GM23338 (cell line): ENCODE measurements around the gene MYH13.

Experiments used
- CREB1 ChIP-seq: fragments of 250-450 bp; sonication (Bioruptor Pico); IDR thresholded peaks from 2 replicates; pipeline ENCODE4 v1.5.0; 2020; ENCODE audit warnings: low read depth, mild to moderate bottlenecking, moderate library complexity
- ETS1 ChIP-seq: IDR thresholded peaks from 2 replicates; pipeline ENCODE4 v1.6.1; 2016; ENCODE audit warnings: antibody characterized with exemption
- EZH2 ChIP-seq: fragments of 200-600 bp; sonication (generic); IDR thresholded peaks from one replicate; pipeline ENCODE4 v1.8.0; 2017; ENCODE audit warnings: antibody characterized with exemption, mild to moderate bottlenecking, low read depth; ENCODE audit not compliant: unreplicated experiment
- EZH2phosphoT487 ChIP-seq: fragments of 200-600 bp; sonication (generic); IDR thresholded peaks from one replicate; pipeline ENCODE4 v1.8.1; 2018; ENCODE audit warnings: antibody characterized with exemption; ENCODE audit not compliant: unreplicated experiment
- JUNB ChIP-seq: IDR thresholded peaks from one replicate; pipeline ENCODE4 v1.6.1; 2016; ENCODE audit warnings: antibody characterized with exemption; ENCODE audit not compliant: unreplicated experiment
- NANOG ChIP-seq: IDR thresholded peaks from 2 replicates; pipeline ENCODE4 v1.6.1; 2016; ENCODE audit warnings: antibody characterized with exemption, borderline replicate concordance
- POLR2AphosphoS5 ChIP-seq: IDR thresholded peaks from 2 replicates; pipeline ENCODE4 v1.6.1; 2016; ENCODE audit warnings: antibody characterized with exemption, low read depth
- REST ChIP-seq: IDR thresholded peaks from one replicate; pipeline ENCODE4 v1.6.1; 2018; ENCODE audit warnings: antibody characterized with exemption; ENCODE audit not compliant: unreplicated experiment
- ZNF462 ChIP-seq: fragments of 250-450 bp; sonication (Bioruptor Pico); IDR thresholded peaks from 2 replicates; pipeline ENCODE4 v1.5.0; 2020; ENCODE audit warnings: mild to moderate bottlenecking, moderate library complexity
- TF ChIP-seq, protein P1 (sequence below), 2 experiments: fragments of 200-600 bp in 1 of 2; sonication (generic) in 1 of 2; conservative IDR thresholded peaks; 2 replicates each; pipeline versions ENCODE4 v1.5.1 to v1.6.1; 2016 to 2017; ENCODE audit warnings: antibody characterized with exemption in 2 of 2, low read depth in 2 of 2, mild to moderate bottlenecking in 2 of 2, moderate library complexity in 1 of 2

DNA sequence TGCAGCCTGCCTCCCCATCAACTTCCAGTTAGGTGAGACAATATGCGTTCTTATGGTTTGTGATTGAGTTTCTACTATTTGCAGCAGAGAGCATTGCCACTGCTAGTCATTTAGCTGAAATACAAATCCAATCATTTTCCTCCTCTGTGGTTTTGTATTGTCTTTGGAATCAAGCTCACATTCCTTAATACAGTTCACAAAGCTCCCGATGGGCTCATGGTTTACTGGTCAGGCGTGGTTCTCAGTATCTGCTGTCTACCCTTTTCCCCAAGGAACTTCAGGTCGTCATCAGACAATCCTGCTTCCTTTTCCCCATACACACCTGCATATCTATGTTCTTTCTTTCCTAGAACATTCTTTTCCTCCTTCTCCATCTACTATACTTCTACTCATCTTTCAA, 104.8 kb downstream of the MYH13 start:
- TF ChIP-seq ETS1 (no peak), EZH2 (no peak), REST (no peak), JUNB (no peak), ZNF462 (CRISPR knock-in tag) (no peak), POLR2AphosphoS5 (no peak), EZH2phosphoT487 (no peak), CREB1 (CRISPR knock-in tag) (no peak), NANOG (no peak)
- TF ChIP-seq, protein P1, sequence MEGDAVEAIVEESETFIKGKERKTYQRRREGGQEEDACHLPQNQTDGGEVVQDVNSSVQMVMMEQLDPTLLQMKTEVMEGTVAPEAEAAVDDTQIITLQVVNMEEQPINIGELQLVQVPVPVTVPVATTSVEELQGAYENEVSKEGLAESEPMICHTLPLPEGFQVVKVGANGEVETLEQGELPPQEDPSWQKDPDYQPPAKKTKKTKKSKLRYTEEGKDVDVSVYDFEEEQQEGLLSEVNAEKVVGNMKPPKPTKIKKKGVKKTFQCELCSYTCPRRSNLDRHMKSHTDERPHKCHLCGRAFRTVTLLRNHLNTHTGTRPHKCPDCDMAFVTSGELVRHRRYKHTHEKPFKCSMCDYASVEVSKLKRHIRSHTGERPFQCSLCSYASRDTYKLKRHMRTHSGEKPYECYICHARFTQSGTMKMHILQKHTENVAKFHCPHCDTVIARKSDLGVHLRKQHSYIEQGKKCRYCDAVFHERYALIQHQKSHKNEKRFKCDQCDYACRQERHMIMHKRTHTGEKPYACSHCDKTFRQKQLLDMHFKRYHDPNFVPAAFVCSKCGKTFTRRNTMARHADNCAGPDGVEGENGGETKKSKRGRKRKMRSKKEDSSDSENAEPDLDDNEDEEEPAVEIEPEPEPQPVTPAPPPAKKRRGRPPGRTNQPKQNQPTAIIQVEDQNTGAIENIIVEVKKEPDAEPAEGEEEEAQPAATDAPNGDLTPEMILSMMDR (conservative IDR thresholded peaks at IDR 0.05; ENCODE audit: low read depth in 2 of 2) = no peak
